SK-N-MC (cell line): ENCODE data around the gene SMTNL2.

ENCODE experiments used
- DNase-seq: peaks from one replicate; pipeline ENCODE4 v3.0.0-alpha.2; 2011; ENCODE audit warnings: low read depth, low spot score
- H3K27ac ChIP-seq: fragments of 200-600 bp; sonication (generic); 2 replicates; pipeline ENCODE4 v1.5.1; 2016; ENCODE audit warnings: mixed run types
- H3K36me3 ChIP-seq: fragments of 200-600 bp; sonication (generic); 2 replicates; pipeline ENCODE4 v1.6.1; 2017; ENCODE audit warnings: antibody characterized with exemption, low read length, mixed read lengths; ENCODE audit not compliant: insufficient read depth
- H3K4me3 ChIP-seq: fragments of 200-600 bp; sonication (generic); 2 replicates; pipeline ENCODE4 v1.5.1; 2016
- H3K9ac ChIP-seq: fragments of 200-600 bp; sonication (generic); 2 replicates; pipeline ENCODE4 v1.8.0; 2017; ENCODE audit warnings: mixed run types, mixed read lengths; ENCODE audit not compliant: insufficient read length
- H3K9me3 ChIP-seq: fragments of 200-600 bp; sonication (generic); 2 replicates; pipeline ENCODE4 v1.6.1; 2017; ENCODE audit warnings: low read depth, mild to moderate bottlenecking, antibody characterized with exemption, low read length, moderate library complexity, mixed read lengths
- EZH2 ChIP-seq: fragments of 200-600 bp; sonication (generic); IDR thresholded peaks from one replicate; pipeline ENCODE4 v1.6.1; 2017; ENCODE audit warnings: antibody characterized with exemption
- FOXP2 ChIP-seq: optimal IDR thresholded peaks from 2 replicates; pipeline ENCODE3; 2011; ENCODE audit warnings: mild to moderate bottlenecking, moderate library complexity; ENCODE audit not compliant: insufficient read depth; ENCODE audit errors: extremely low read length, control extremely low read depth
- POLR2AphosphoS5 ChIP-seq: IDR thresholded peaks from 2 replicates; pipeline ENCODE4 v1.6.1; 2012; ENCODE audit warnings: mild to moderate bottlenecking, low read depth, low read length, borderline replicate concordance

The SMTNL2 gene

DNA sequence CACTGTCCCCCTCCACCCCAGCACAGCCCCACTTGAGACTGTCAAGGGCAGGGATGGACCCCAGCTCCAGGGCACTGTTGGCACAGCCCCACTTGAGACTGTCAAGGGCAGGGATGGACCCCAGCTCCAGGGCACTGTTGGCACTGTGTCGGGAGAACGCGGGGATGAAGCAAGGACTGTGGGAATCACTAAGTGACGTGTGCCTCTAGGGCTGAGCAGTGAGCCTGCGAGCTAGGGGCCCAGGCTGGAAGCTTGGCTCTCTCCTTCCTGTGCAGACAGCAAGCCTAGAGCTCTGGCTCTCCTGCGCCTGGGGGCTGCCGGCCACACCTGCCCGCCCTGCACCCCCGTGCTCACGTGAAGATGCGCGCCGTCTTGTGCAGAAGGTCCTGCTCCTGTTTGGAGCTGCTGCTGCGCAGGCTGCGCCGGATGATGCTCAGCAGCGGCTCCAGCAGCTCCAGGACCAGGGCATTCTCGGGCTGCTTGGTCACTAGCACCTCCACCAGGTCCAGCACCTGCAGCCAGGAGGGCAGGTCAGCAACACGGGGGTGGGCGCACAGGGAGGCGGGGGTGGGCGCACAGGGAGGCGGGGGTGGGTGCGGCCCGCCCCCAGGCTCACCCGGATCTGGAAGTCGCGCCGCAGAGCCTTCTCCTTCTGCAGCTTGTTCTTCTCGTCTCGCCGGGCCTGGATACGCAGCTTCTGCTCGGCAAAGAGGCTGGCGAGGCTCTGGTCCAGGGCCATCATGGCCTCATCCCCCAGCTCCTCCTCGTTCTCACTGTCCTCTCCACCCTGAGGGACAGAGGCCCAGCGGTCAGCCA, 40.0 kb upstream of the SMTNL2 start:
- peaks cover 80% of the 10 kb centered on the region; the same call in 1 of the 2 replicates for H3K36me3 ChIP-seq
- H3K9ac ChIP-seq: no peak overlapping the region
- TF ChIP-seq EZH2 (no peak), FOXP2 (no peak), POLR2AphosphoS5 (no peak)
- H3K27ac ChIP-seq: no peak overlapping the region
- no peak overlapping the region for H3K4me3 ChIP-seq
- no peaks in the 10 kb centered on the region for H3K9me3 ChIP-seq
- DNase-seq: no peak

- H3K36me3 ChIP-seq: peaks cover 82% of the 10 kb centered on the region; the same call in 1 of the 2 replicates
- H3K9ac ChIP-seq: no peak overlapping the region
- H3K27ac ChIP-seq: no peak overlapping the region
- no peak for DNase-seq
- no peaks in the 10 kb centered on the region for H3K9me3 ChIP-seq
- H3K4me3 ChIP-seq: no peak overlapping the region
- TF ChIP-seq POLR2AphosphoS5 (no peak), FOXP2 (no peak), EZH2 (no peak)
These were observed 39.4 kb upstream of the SMTNL2 start for GRCh38 chr17:4544951-4545216.

DNA sequence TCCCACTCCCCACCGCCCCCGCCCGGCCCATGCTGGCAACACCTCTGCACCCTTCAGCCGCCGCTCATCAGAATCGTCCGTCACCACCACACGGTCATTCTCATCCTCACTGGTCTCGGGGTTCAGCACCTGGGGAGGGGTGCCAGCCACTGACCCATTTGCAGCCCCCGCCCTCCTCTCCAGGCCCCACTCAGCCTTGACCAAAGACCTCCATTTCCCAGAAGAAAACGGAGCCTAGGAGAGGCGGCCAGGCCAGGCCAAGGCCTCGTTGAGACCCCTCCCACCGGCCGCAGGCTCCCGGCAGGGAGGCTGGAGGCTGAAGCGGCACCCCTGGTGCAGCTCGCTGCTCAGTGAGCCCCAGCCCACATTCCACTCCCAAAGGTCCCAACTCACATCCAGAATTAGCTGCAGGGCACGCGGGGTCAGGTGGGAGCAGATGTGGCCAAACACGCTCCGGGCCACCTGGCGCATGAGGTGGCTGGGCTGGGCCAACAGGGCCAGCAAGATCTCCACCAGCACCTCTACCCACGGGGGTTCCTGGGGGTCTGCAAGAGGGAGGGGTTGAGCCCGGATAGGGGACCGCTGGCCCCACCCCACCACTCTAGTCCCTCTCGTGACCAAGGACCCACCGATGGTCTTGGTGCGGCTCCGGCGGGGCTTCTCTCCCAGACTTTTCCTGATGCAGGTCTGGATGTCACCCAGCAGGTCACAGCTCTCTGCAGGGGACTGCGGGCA, 38.9 kb upstream of the SMTNL2 start:
- Histone ChIP-seq H3K9me3 (no peaks in the 10 kb centered on the region), H3K9ac (no peak overlapping the region), H3K36me3 (peaks cover 82% of the 10 kb centered on the region; the same call in 1 of the 2 replicates), H3K4me3 (no peak overlapping the region), H3K27ac (no peak overlapping the region)
- DNase-seq: no peak
- TF ChIP-seq FOXP2: no peak
- no peak for TF ChIP-seq EZH2
- no peak for TF ChIP-seq POLR2AphosphoS5

DNA sequence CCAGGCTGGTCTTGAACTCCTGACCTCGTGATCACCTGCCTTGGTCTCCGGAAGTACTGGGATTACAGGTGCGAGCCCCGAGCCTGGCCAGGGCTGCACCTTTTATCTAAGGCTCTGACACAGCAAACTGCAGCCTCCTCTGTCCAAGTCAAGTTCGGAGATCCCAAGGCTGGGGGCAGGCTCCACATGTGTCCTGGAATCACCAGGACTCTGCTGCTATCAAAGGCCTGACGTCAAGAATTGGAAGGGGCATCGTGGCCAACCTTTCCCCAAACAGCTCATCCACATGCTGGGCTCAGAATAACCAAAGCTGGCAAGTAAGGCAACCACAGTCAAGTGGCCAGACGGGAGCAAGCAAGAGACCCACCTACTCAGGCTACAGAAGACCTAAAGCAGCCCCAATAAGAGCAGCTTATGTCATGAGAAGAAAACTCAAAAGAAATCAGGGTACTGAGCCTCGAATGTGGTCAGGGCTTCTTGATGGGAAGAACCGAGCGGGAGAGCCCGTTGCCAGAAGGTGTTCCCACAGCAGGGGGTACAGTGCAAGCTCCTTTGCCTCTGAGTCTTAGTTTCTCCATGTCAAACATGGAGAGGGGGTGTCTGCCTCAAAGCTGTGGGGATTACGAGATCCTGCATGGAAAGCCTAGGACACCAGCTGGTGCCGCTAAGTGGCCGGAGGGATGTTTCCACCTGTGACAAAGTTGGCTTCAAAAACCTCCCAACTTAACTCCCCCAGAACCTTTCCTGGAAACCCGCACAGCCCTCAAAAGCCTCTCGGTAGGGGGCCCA, 37.0 kb upstream of the SMTNL2 start:
- H3K4me3 ChIP-seq: no peak overlapping the region
- no peak for TF ChIP-seq FOXP2
- TF ChIP-seq POLR2AphosphoS5: no peak
- TF ChIP-seq EZH2: no peak
- no peak overlapping the region for H3K27ac ChIP-seq
- H3K9me3 ChIP-seq: no peaks in the 10 kb centered on the region
- H3K9ac ChIP-seq: no peak overlapping the region
- DNase-seq: no peak
- peaks cover 82% of the 10 kb centered on the region for H3K36me3 ChIP-seq

DNA sequence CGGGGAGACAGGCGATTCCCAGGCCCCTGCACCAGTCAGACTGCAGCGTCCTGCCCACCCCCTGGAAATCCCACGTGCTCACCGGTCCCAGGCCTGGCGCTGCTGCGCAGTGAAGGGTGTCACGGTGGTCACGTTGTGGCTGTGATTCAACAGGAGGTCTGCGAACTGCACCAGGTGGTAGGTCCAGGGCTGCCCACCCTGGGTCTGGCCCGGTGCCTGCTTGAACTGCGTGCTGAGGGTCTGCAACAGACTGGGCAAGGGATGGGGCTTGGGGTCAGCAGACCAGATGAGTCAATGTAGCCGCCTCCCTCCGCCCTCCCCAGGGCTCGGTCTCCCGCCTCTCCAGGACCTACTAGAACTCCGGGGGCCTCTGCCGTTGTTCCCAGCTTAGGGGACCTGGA, 36.3 kb upstream of the SMTNL2 start:
- no peak overlapping the region for H3K4me3 ChIP-seq
- no peaks in the 10 kb centered on the region for H3K9me3 ChIP-seq
- DNase-seq: no peak
- no peak for TF ChIP-seq POLR2AphosphoS5
- TF ChIP-seq FOXP2: no peak
- TF ChIP-seq EZH2: no peak
- H3K27ac ChIP-seq: no peak overlapping the region
- H3K9ac ChIP-seq: no peak overlapping the region
- H3K36me3 ChIP-seq: peaks cover 84% of the 10 kb centered on the region

GRCh38 chr17:4548721-4549531, 35.4 kb upstream of the SMTNL2 start:
- DNase-seq: no peak
- peaks cover 85% of the 10 kb centered on the region for H3K36me3 ChIP-seq
- no peak overlapping the region for H3K27ac ChIP-seq
- H3K4me3 ChIP-seq: no peak overlapping the region
- TF ChIP-seq POLR2AphosphoS5 (no peak), EZH2 (no peak), FOXP2 (no peak)
- no peak overlapping the region for H3K9ac ChIP-seq
- no peaks in the 10 kb centered on the region for H3K9me3 ChIP-seq

DNA sequence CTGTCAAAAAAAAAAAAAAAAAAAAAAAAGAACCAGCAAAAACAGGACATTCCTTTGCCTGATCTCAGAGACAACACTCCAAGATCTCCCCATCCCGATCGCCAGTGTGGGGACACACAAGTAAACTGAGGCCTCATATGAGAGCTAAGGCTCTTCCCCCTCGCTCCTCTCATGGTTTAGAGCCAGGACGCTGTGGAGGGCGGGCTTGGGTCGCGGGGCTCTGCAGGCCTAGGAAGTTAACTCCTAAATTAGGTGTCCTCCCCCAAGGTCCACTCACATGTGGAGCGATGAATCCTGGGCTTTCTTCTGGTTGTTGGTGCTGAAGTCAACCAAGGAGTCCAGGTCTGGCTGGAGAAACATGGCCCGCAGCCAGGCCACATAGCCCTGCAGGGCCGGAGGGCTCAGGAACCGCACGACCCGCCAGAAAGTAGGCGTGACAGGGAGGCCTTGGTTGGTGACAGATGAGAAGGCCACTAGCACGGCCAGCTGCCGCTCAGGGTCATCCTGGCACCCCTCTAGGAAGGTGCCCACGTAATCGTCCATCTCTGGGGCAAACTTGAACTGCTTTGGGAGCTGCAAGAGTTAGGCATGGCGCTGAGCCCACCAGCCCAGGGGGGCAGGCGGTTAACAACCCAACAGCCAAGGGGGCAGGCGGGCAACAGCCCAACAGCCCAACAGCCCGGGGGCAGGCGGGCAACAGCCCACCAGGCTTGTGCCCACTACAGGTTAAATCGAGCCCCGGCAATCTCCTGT, 34.4 kb upstream of the SMTNL2 start:
- H3K36me3 ChIP-seq: peaks cover 87% of the 10 kb centered on the region
- TF ChIP-seq POLR2AphosphoS5: no peak
- TF ChIP-seq FOXP2: no peak
- TF ChIP-seq EZH2: no peak
- H3K27ac ChIP-seq: no peak overlapping the region
- H3K9ac ChIP-seq: no peak overlapping the region
- no peaks in the 10 kb centered on the region for H3K9me3 ChIP-seq
- no peak for DNase-seq
- H3K4me3 ChIP-seq: no peak overlapping the region
